SK-N-SH (cell line): ENCODE results near the gene KLHL14. TPM values are rescaled to one million over a fixed set of nuclear protein-coding genes. Genes with fewer than 3 reads are reported as not detected.

ENCODE experiments used
- CTCF ChIA-PET: fragments of 300-600, 350-600 bp; formaldehyde crosslinking; extraction: SDS; loops from one replicate; lab custom pipeline; 2021; lab: Yijun Ruan, JAX
- POLR2A ChIA-PET: fragments of 350-600 bp; sonication (Branson Sonifier 250); formaldehyde crosslinking; extraction: SDS; loops from one replicate; lab custom pipeline; 2020; ENCODE audit warnings: antibody characterized with exemption, inconsistent platforms; lab: Yijun Ruan, JAX
- DNase-seq: peaks from one replicate; pipeline ENCODE4 v3.0.0; 2012
- H2AFZ ChIP-seq: fragments of 200-600 bp; sonication (generic); 2 replicates; pipeline ENCODE4 v1.8.1; 2016; ENCODE audit warnings: antibody characterized with exemption, mild to moderate bottlenecking, low read depth
- H3F3A ChIP-seq: fragments of 200-600 bp; sonication (generic); replicated peaks from 2 replicates; pipeline ENCODE3; 2016; ENCODE audit warnings: antibody characterized with exemption, mild to moderate bottlenecking; ENCODE audit not compliant: insufficient read depth
- H3K27ac ChIP-seq, 2 experiments: fragments of 200-500 bp in 1 of 2; fragments of 200-600 bp in 1 of 2; sonication (Bioruptor generic) in 1 of 2; sonication (generic), shearing (Covaris generic) in 1 of 2; 2 replicates each; pipeline versions ENCODE4 v1.5.1 to v1.6.1; 2014 to 2016; ENCODE audit warnings: low read depth in 2 of 2, inconsistent platforms in 1 of 2, low read length in 1 of 2, mild to moderate bottlenecking in 1 of 2, mixed read lengths in 1 of 2
- H3K27me3 ChIP-seq: fragments of 200-600 bp; sonication (generic), shearing (Covaris generic); 2 replicates; pipeline ENCODE4 v1.6.1; 2016; ENCODE audit warnings: mixed run types; ENCODE audit not compliant: insufficient read depth
- H3K36me3 ChIP-seq, 2 experiments: fragments of 200-500 bp in 1 of 2; fragments of 200-600 bp in 1 of 2; sonication (Bioruptor generic) in 1 of 2; sonication (generic) in 1 of 2; replicated peaks in 1 of 2; 2 replicates each; pipeline versions ENCODE3 to v1.5.1; 2014 to 2016; ENCODE audit warnings: low read length in 1 of 2, mild to moderate bottlenecking in 1 of 2; ENCODE audit not compliant: insufficient read depth in 2 of 2, control insufficient read depth in 1 of 2
- H3K4me1 ChIP-seq, 2 experiments: fragments of 200-500 bp in 1 of 2; fragments of 200-600 bp in 1 of 2; sonication (Bioruptor generic) in 1 of 2; sonication (generic), shearing (Covaris generic) in 1 of 2; 2 replicates each; pipeline versions ENCODE4 v1.5.1 to v1.6.1; 2014 to 2016; ENCODE audit warnings: low read depth in 1 of 2, low read length in 1 of 2, mixed run types in 1 of 2; ENCODE audit not compliant: insufficient read depth in 2 of 2, control insufficient read depth in 1 of 2
- H3K4me2 ChIP-seq: fragments of 200-600 bp; sonication (generic), shearing (Covaris generic); 2 replicates; pipeline ENCODE4 v1.6.1; 2017; ENCODE audit warnings: mixed run types
- H3K4me3 ChIP-seq, 2 experiments: fragments of 200-500 bp in 1 of 2; fragments of 200-600 bp in 1 of 2; sonication (Bioruptor generic) in 1 of 2; sonication (generic), shearing (Covaris generic) in 1 of 2; 2 replicates each; pipeline versions ENCODE4 v1.5.1 to v1.8.1; 2014 to 2016; ENCODE audit warnings: low read depth in 2 of 2, inconsistent platforms in 1 of 2, low read length in 1 of 2, mild to moderate bottlenecking in 1 of 2, mixed read lengths in 1 of 2, moderate library complexity in 1 of 2
- H3K79me2 ChIP-seq: fragments of 200-600 bp; sonication (generic); 2 replicates; pipeline ENCODE4 v1.8.1; 2017; ENCODE audit warnings: mild to moderate bottlenecking; ENCODE audit not compliant: insufficient read depth
- H3K9ac ChIP-seq: fragments of 200-600 bp; sonication (generic); 2 replicates; pipeline ENCODE4 v1.6.1; 2017; ENCODE audit warnings: mixed run types
- H3K9me2 ChIP-seq: fragments of 200-600 bp; sonication (generic); 2 replicates; pipeline ENCODE4 v1.6.1; 2017; ENCODE audit warnings: mixed run types
- H3K9me3 ChIP-seq: fragments of 200-600 bp; sonication (generic); 2 replicates; pipeline ENCODE4 v1.6.1; 2017; ENCODE audit warnings: mixed run types, mild to moderate bottlenecking, moderate library complexity
- H4K20me1 ChIP-seq: fragments of 200-600 bp; sonication (generic); 2 replicates; pipeline ENCODE4 v1.6.1; 2017; ENCODE audit warnings: mild to moderate bottlenecking, mixed run types; ENCODE audit not compliant: insufficient read depth
- CHD2 ChIP-seq: fragments of 150-350 bp; IDR thresholded peaks from 2 replicates; pipeline ENCODE4 v1.6.1; 2018; ENCODE audit warnings: low read length; ENCODE audit not compliant: partially characterized antibody
- EZH2phosphoT487 ChIP-seq: fragments of 200-600 bp; sonication (generic); IDR thresholded peaks from 2 replicates; pipeline ENCODE4 v1.6.1; 2017; ENCODE audit warnings: low read depth, mixed run types, mild to moderate bottlenecking, antibody characterized with exemption, moderate library complexity, borderline replicate concordance
- FOXJ3 ChIP-seq: sonication (generic); formaldehyde crosslinking; IDR thresholded peaks from 2 replicates; pipeline ENCODE4 v1.5.1; 2020; ENCODE audit warnings: mild to moderate bottlenecking, missing genetic modification reagents
- IRF3 ChIP-seq: fragments of 150-350 bp; IDR thresholded peaks from 2 replicates; pipeline ENCODE4 v1.6.1; 2016; ENCODE audit warnings: mild to moderate bottlenecking, low read depth, low read length
- JUND ChIP-seq: IDR thresholded peaks from 2 replicates; pipeline ENCODE4 v1.4.0; 2012
- MXI1 ChIP-seq: IDR thresholded peaks from 2 replicates; pipeline ENCODE4 v1.6.1; 2012; ENCODE audit warnings: mild to moderate bottlenecking, low read depth, low read length, improper control_type of control experiment
- NFIC ChIP-seq: IDR thresholded peaks from 2 replicates; pipeline ENCODE4 v1.4.0; 2012; ENCODE audit warnings: borderline replicate concordance
- RCOR1 ChIP-seq: fragments of 150-350 bp; IDR thresholded peaks from 2 replicates; pipeline ENCODE4 v1.6.1; 2017; ENCODE audit warnings: antibody characterized with exemption, low read length
- REST ChIP-seq: IDR thresholded peaks from 2 replicates; pipeline ENCODE4 v1.6.1; 2012; ENCODE audit warnings: mild to moderate bottlenecking, low read depth, low read length, moderate library complexity
- SIN3A ChIP-seq: IDR thresholded peaks from 2 replicates; pipeline ENCODE4 v1.6.1; 2012; ENCODE audit warnings: low read depth, mild to moderate bottlenecking, low read length, moderate library complexity, borderline replicate concordance
- TAF1 ChIP-seq: IDR thresholded peaks from 2 replicates; pipeline ENCODE4 v1.6.1; 2012; ENCODE audit warnings: low read depth, mild to moderate bottlenecking, low read length, moderate library complexity, borderline replicate concordance
- TCF12 ChIP-seq: IDR thresholded peaks from 2 replicates; pipeline ENCODE4 v1.4.0; 2012
- TEAD4 ChIP-seq: IDR thresholded peaks from 2 replicates; pipeline ENCODE4 v1.4.0; 2012; ENCODE audit warnings: mild to moderate bottlenecking, borderline replicate concordance; ENCODE audit not compliant: insufficient read depth
- USF2 ChIP-seq: fragments of 150-350 bp; IDR thresholded peaks from 2 replicates; pipeline ENCODE4 v1.6.1; 2017; ENCODE audit warnings: antibody characterized with exemption, low read length, low read depth, borderline replicate concordance
- YY1 ChIP-seq: IDR thresholded peaks from 2 replicates; pipeline ENCODE4 v1.4.0; 2012; ENCODE audit warnings: low read depth, mild to moderate bottlenecking
- ZBTB33 ChIP-seq: IDR thresholded peaks from 2 replicates; pipeline ENCODE4 v1.4.0; 2012; ENCODE audit warnings: low read depth, borderline replicate concordance
- WGBS: methylation state at CpG from one replicate; pipeline ENCODE4 v1.1.6; 2017; ENCODE audit warnings: low lambda C conversion rate; 5-methylcytosine and 5-hydroxymethylcytosine counted together
- polyA plus RNA-seq, 3 experiments: library from polyadenylated mRNA; depleted of rRNA; stranded (reverse); fragments of >200 nt; gene quantifications; 2 replicates each; pipeline ENCODE4 v1.2.3, GENCODE V29; 2012

KLHL14 gene
- polyA plus RNA-seq, 1 of the 3 experiments (the other 2 are of a cell fraction): not detected

- no peak overlapping the region for H3K9ac ChIP-seq
- ChIA-PET CTCF (interaction anchor here (0.7 kb wide), 1 partner anchor 1911 kb away, joined by 3 read pairs; no protein-coding TSS in a partner anchor), POLR2A (no interaction called here)
- H3K27ac ChIP-seq: no peak overlapping the region
- no peaks in the 10 kb centered on the region for H3K36me3 ChIP-seq
- H3K79me2 ChIP-seq: no peaks in the 10 kb centered on the region
- no peak for DNase-seq
- no peak for TF ChIP-seq TCF12
- no peak for TF ChIP-seq CHD2
- no peak for TF ChIP-seq ZBTB33
- TF ChIP-seq FOXJ3 (CRISPR knock-in tag): no peak
- TF ChIP-seq REST: no peak
- TF ChIP-seq USF2: no peak
- no peak for TF ChIP-seq NFIC
- no peak for TF ChIP-seq RCOR1
- no peak for TF ChIP-seq TAF1
- no peak for TF ChIP-seq MXI1
- TF ChIP-seq TEAD4: no peak
- no peak for TF ChIP-seq SIN3A
- TF ChIP-seq EZH2phosphoT487: no peak
- no peak for TF ChIP-seq YY1
- TF ChIP-seq IRF3: no peak
- no peak for TF ChIP-seq JUND
- no peaks in the 10 kb centered on the region for H3K27me3 ChIP-seq
- 10% methylated on average over 1 of the region's 2 CpGs for WGBS
- no peak overlapping the region for H3K4me2 ChIP-seq
- no peak overlapping the region for H3K4me3 ChIP-seq
- no peaks in the 10 kb centered on the region for H3F3A ChIP-seq
- no peaks in the 10 kb centered on the region for H3K9me2 ChIP-seq
- no peak overlapping the region for H2AFZ ChIP-seq
- H4K20me1 ChIP-seq: no peaks in the 10 kb centered on the region
- no peaks in the 10 kb centered on the region for H3K4me1 ChIP-seq
- no peaks in the 10 kb centered on the region for H3K9me3 ChIP-seq
Measured at GRCh38 chr18:32707147-32707546, 65.7 kb downstream of the KLHL14 start.
